H9 (cell line): ENCODE measurements around the gene SLC1A5. TPM values are rescaled to one million over a fixed set of nuclear protein-coding genes. Genes with fewer than 3 reads are reported as not detected.
A peak's percentile ranks its signal among the peaks of the same experiment; 100 is the strongest.

Experiments used
- DNase-seq: peaks from one replicate; pipeline ENCODE4 v3.0.0-alpha.2; 2017
- H2AFZ ChIP-seq: one replicate; pipeline ENCODE4 v1.6.1; 2013; ENCODE audit warnings: mild to moderate bottlenecking, low read length, control low read depth, moderate library complexity
- H2AK5ac ChIP-seq: 2 replicates; pipeline ENCODE4 v1.6.1; 2013; ENCODE audit warnings: low read length, control low read depth, mixed read lengths; ENCODE audit not compliant: insufficient read length
- H2BK120ac ChIP-seq: one replicate; pipeline ENCODE4 v1.6.1; 2013; ENCODE audit warnings: low read depth, mild to moderate bottlenecking, low read length, control low read depth, inconsistent platforms; ENCODE audit not compliant: poor library complexity, severe bottlenecking
- H2BK12ac ChIP-seq: 2 replicates; pipeline ENCODE4 v1.6.1; 2013; ENCODE audit warnings: low read length, control low read depth, mixed read lengths, low read depth; ENCODE audit not compliant: insufficient read length
- H2BK15ac ChIP-seq: 2 replicates; pipeline ENCODE4 v1.6.1; 2013; ENCODE audit warnings: low read depth, low read length, control low read depth
- H2BK20ac ChIP-seq: one replicate; pipeline ENCODE4 v1.6.1; 2013; ENCODE audit warnings: low read depth, mild to moderate bottlenecking, low read length, control low read depth, inconsistent platforms; ENCODE audit not compliant: poor library complexity, severe bottlenecking
- H2BK5ac ChIP-seq: 2 replicates; pipeline ENCODE4 v1.6.1; 2013; ENCODE audit warnings: low read length, control low read depth, mixed read lengths; ENCODE audit not compliant: insufficient read length
- H3K14ac ChIP-seq: 2 replicates; pipeline ENCODE4 v1.6.1; 2013; ENCODE audit warnings: low read length, control low read depth; ENCODE audit not compliant: insufficient read depth
- H3K18ac ChIP-seq: 2 replicates; pipeline ENCODE4 v1.6.1; 2013; ENCODE audit warnings: low read depth, mild to moderate bottlenecking, mixed read lengths, low read length, control low read depth; ENCODE audit not compliant: insufficient read length
- H3K23ac ChIP-seq: 2 replicates; pipeline ENCODE4 v1.6.1; 2013; ENCODE audit warnings: low read length, control low read depth, mixed read lengths, low read depth; ENCODE audit not compliant: insufficient read length
- H3K23me2 ChIP-seq: 2 replicates; pipeline ENCODE4 v1.6.1; 2013; ENCODE audit warnings: low read depth, mild to moderate bottlenecking, mixed read lengths, low read length, control low read depth; ENCODE audit not compliant: insufficient read length, poor library complexity, severe bottlenecking
- H3K27ac ChIP-seq: 2 replicates; pipeline ENCODE4 v1.5.1; 2013; ENCODE audit warnings: low read length, control low read depth, mixed read lengths, low read depth; ENCODE audit not compliant: insufficient read length
- H3K27me3 ChIP-seq: 2 replicates; pipeline ENCODE4 v1.6.1; 2013; ENCODE audit warnings: low read length, control low read depth, inconsistent platforms; ENCODE audit not compliant: insufficient read depth
- H3K4ac ChIP-seq: 2 replicates; pipeline ENCODE4 v1.6.1; 2013; ENCODE audit warnings: low read depth, mild to moderate bottlenecking, control low read depth, inconsistent platforms, low read length, moderate library complexity
- H3K4me1 ChIP-seq: 2 replicates; pipeline ENCODE4 v1.6.1; 2013; ENCODE audit warnings: low read length, control low read depth, inconsistent platforms; ENCODE audit not compliant: insufficient read depth
- H3K4me2 ChIP-seq: 2 replicates; pipeline ENCODE4 v1.6.1; 2013; ENCODE audit warnings: low read length, control low read depth, mixed read lengths; ENCODE audit not compliant: insufficient read length, insufficient read depth
- H3K56ac ChIP-seq: 2 replicates; pipeline ENCODE4 v1.6.1; 2013; ENCODE audit warnings: low read depth, mild to moderate bottlenecking, mixed read lengths, low read length, control low read depth; ENCODE audit not compliant: insufficient read length
- H3K79me1 ChIP-seq: 2 replicates; pipeline ENCODE4 v1.6.1; 2013; ENCODE audit warnings: low read depth, mild to moderate bottlenecking, moderate library complexity, low read length, control low read depth, inconsistent platforms; ENCODE audit not compliant: insufficient read depth, poor library complexity, severe bottlenecking
- H3K79me2 ChIP-seq: 2 replicates; pipeline ENCODE4 v1.6.1; 2013; ENCODE audit warnings: low read length, control low read depth, inconsistent platforms; ENCODE audit not compliant: insufficient read depth
- H3K9ac ChIP-seq: 2 replicates; pipeline ENCODE4 v1.6.1; 2013; ENCODE audit warnings: low read length, control low read depth, mixed read lengths; ENCODE audit not compliant: insufficient read length; ENCODE audit errors: extremely low read depth
- H3K9me3 ChIP-seq: one replicate; pipeline ENCODE4 v1.6.1; 2013; ENCODE audit warnings: low read depth, low read length, inconsistent platforms; ENCODE audit not compliant: control insufficient read depth
- H3T11ph ChIP-seq: one replicate; pipeline ENCODE4 v1.6.1; 2013; ENCODE audit warnings: mild to moderate bottlenecking, low read length, control low read depth, inconsistent platforms
- H4K20me1 ChIP-seq: one replicate; pipeline ENCODE4 v1.6.1; 2013; ENCODE audit not compliant: control insufficient read depth, insufficient read length, insufficient read depth
- H4K5ac ChIP-seq: 2 replicates; pipeline ENCODE4 v1.6.1; 2013; ENCODE audit warnings: low read depth, mild to moderate bottlenecking, mixed read lengths, low read length, control low read depth; ENCODE audit not compliant: insufficient read length
- H4K8ac ChIP-seq: replicated peaks from 2 replicates; pipeline ENCODE4 v1.6.1; 2013; ENCODE audit warnings: low read length, control low read depth, mixed read lengths, low read depth; ENCODE audit not compliant: insufficient read length
- H4K91ac ChIP-seq: 2 replicates; pipeline ENCODE4 v1.6.1; 2013; ENCODE audit warnings: low read depth, mild to moderate bottlenecking, moderate library complexity, mixed read lengths, low read length, control low read depth; ENCODE audit not compliant: insufficient read length
- H3K27ac Mint-ChIP-seq, 3 experiments: 2 replicates in 2 of 3; 3 replicates in 1 of 3; pipeline ENCODE4 v1.8.0; 2020 to 2021; ENCODE audit warnings: mixed read lengths in 3 of 3, mild to moderate bottlenecking in 1 of 3, moderate library complexity in 1 of 3
- H3K27me3 Mint-ChIP-seq: 2 replicates; pipeline ENCODE4 v1.8.0; 2021; ENCODE audit warnings: low read depth, mild to moderate bottlenecking, moderate library complexity, mixed read lengths
- H3K36me3 Mint-ChIP-seq, 3 experiments: 2 replicates in 2 of 3; 3 replicates in 1 of 3; pipeline ENCODE4 v1.8.0; 2020 to 2021; ENCODE audit warnings: low read depth in 3 of 3, mixed read lengths in 3 of 3; ENCODE audit not compliant: insufficient read depth in 1 of 3
- H3K4me1 Mint-ChIP-seq, 2 experiments: 2 replicates each; pipeline ENCODE4 v1.8.0; 2020; ENCODE audit warnings: mixed read lengths in 2 of 2
- H3K4me3 Mint-ChIP-seq, 2 experiments: 2 replicates in 1 of 2; 3 replicates in 1 of 2; pipeline ENCODE4 v1.8.0; 2020 to 2021; ENCODE audit warnings: mild to moderate bottlenecking in 2 of 2, mixed read lengths in 2 of 2, moderate library complexity in 1 of 2
- H3K9me3 Mint-ChIP-seq, 2 experiments: 2 replicates in 1 of 2; 3 replicates in 1 of 2; pipeline ENCODE4 v1.8.0; 2020; ENCODE audit warnings: mild to moderate bottlenecking in 2 of 2, mixed read lengths in 2 of 2, moderate library complexity in 1 of 2
- CTCF ChIP-seq: fragments of 200-600 bp; sonication (generic); conservative IDR thresholded peaks from 3 replicates; pipeline ENCODE4 v1.8.0; 2021; ENCODE audit warnings: antibody characterized with exemption, mild to moderate bottlenecking
- WGBS: extraction: QIAGEN DNeasy Blood & Tissue Kit; methylation state at CpG from one replicate; pipeline ENCODE4 v1.1.7; 2013; ENCODE audit warnings: missing lambda C conversion rate, low lambda C conversion rate, mixed read lengths; ENCODE audit not compliant: insufficient read length; ENCODE audit errors: extremely low coverage; 5-methylcytosine and 5-hydroxymethylcytosine counted together
- total RNA-seq: library from RNA; stranded (reverse); gene quantifications from 2 replicates; pipeline ENCODE4 v1.2.1, GENCODE V29; 2021

SLC1A5 gene
- total RNA-seq, 1 experiment from 2014 or later, result 258 TPM

- H3K27ac ChIP-seq, result no peak overlapping the region
- no peaks in the 10 kb centered on the region for H3K9me3 ChIP-seq
- no peak overlapping the region for H4K8ac ChIP-seq
- no peak overlapping the region for H2AK5ac ChIP-seq
- H3K4me1 ChIP-seq, result no peaks in the 10 kb centered on the region
- no peak overlapping the region for H3K4me2 ChIP-seq
- Mint-ChIP-seq H3K4me1 (peaks cover 16 to 27% of the 10 kb centered on the region in 2 experiments), H3K4me3 (no peak overlapping the region), H3K27me3 (no peaks in the 10 kb centered on the region; the same call in 1 of the 2 replicates), H3K9me3 (no peaks in the 10 kb centered on the region), H3K27ac (peak overlapping the region in 2 of 3 experiments; percentile 50 to 85; a peak in 2 of 7 replicates), H3K36me3 (peaks cover 52 to 92% (median 90%) of the 10 kb centered on the region in 3 experiments)
- no peak overlapping the region for H2BK20ac ChIP-seq
- no peak for DNase-seq
- no peaks in the 10 kb centered on the region for H3K27me3 ChIP-seq
- no peak overlapping the region for H4K5ac ChIP-seq
- H3K4ac ChIP-seq, result no peak overlapping the region
- WGBS, result no CpG with 5 or more reads among the region's 14 CpGs
- H3K23ac ChIP-seq, result no peak overlapping the region
- no peak overlapping the region for H2BK12ac ChIP-seq
- no peak for TF ChIP-seq CTCF
- no peaks in the 10 kb centered on the region for H3K79me1 ChIP-seq
- no peak overlapping the region for H2BK15ac ChIP-seq
- no peak overlapping the region for H3K9ac ChIP-seq
- H3K14ac ChIP-seq, result no peak overlapping the region
- no peak overlapping the region for H2AFZ ChIP-seq
- no peak overlapping the region for H3K18ac ChIP-seq
- no peak overlapping the region for H2BK120ac ChIP-seq
- H3T11ph ChIP-seq, result no peak overlapping the region
- H3K56ac ChIP-seq, result no peak overlapping the region
- H2BK5ac ChIP-seq, result no peak overlapping the region
- H4K20me1 ChIP-seq, result peaks cover under 1% of the 10 kb centered on the region
- no peak overlapping the region for H4K91ac ChIP-seq
- no peaks in the 10 kb centered on the region; the same call in 1 of the 2 replicates for H3K79me2 ChIP-seq
- no peaks in the 10 kb centered on the region for H3K23me2 ChIP-seq
Measured at GRCh38 chr19:46728208-46728607, 60.2 kb downstream of the SLC1A5 start.
